ENCODE data around the gene ORC5. TPM values are rescaled to one million over a fixed set of nuclear protein-coding genes. Genes with fewer than 3 reads are reported as not detected.
A peak's percentile ranks its signal among the peaks of the same experiment; 100 is the strongest.

Gene ORC5
- total and polyA plus RNA-seq, 2 experiments from 2014 or later: 10.9 to 89.0 TPM

GRCh38 chr7:104209063-104209462, 1.2 kb upstream of the ORC5 start (continued):
- TF ChIP-seq REST (IDR thresholded peaks at IDR 0.05; ENCODE audit: unreplicated experiment): no peak
- no peak for TF ChIP-seq NANOG (IDR thresholded peaks at IDR 0.05; ENCODE audit: borderline replicate concordance)
- no peak for TF ChIP-seq ETS1 (IDR thresholded peaks at IDR 0.05)
- no peak for TF ChIP-seq JUNB (IDR thresholded peaks at IDR 0.05; ENCODE audit: unreplicated experiment)
- TF ChIP-seq CREB1 (CRISPR knock-in tag; IDR thresholded peaks at IDR 0.05; ENCODE audit: low read depth): no peak
- TF ChIP-seq CTCF (conservative IDR thresholded peaks at IDR 0.05; ENCODE audit: low read depth in 2 of 2): no peak
- no peak for TF ChIP-seq EZH2 (IDR thresholded peaks at IDR 0.05; ENCODE audit: low read depth, unreplicated experiment)
- no peak for TF ChIP-seq POLR2AphosphoS5 (IDR thresholded peaks at IDR 0.05; ENCODE audit: low read depth)

GRCh38 chr7:104208421-104208780, 588 bp upstream of the ORC5 start:
- Mint-ChIP-seq H3K4me3 (peak overlapping the region; percentile 96), H3K9me3 (peaks cover 47% of the 10 kb centered on the region), H3K36me3 (ENCODE audit: low read depth) (peaks cover 22% of the 10 kb centered on the region), H3K27me3 (ENCODE audit: insufficient read depth, low read depth, poor library complexity) (no peaks in the 10 kb centered on the region), H3K4me1 (peaks cover 14% of the 10 kb centered on the region; the same call in 2 of the 3 replicates), H3K27ac (peak overlapping the region; percentile 91)
- Histone ChIP-seq H3F3A (replicated peaks; ENCODE audit: low read depth) (no peaks in the 10 kb centered on the region), H4K20me1 (replicated peaks; ENCODE audit: insufficient read depth) (no peaks in the 10 kb centered on the region), H3K4me1 (ENCODE audit: insufficient read depth) (peaks cover 8% of the 10 kb centered on the region; the same call in 1 of the 2 replicates), H3K4me3 (peak overlapping the region; percentile 80), H3K36me3 (ENCODE audit: insufficient read depth) (peaks cover 4% of the 10 kb centered on the region; the same call in 1 of the 2 replicates), H3K79me2 (replicated peaks; ENCODE audit: insufficient read depth) (peaks cover 37% of the 10 kb centered on the region), H3K9me2 (ENCODE audit: insufficient read depth) (0 out of 2 replicates have a peak, but pooled peaks cover 4% of the 10 kb centered on the region), H3K4me2 (peak overlapping the region; percentile 99), H3K27me3 (ENCODE audit: insufficient read depth) (no peaks in the 10 kb centered on the region), H3K27ac (ENCODE audit: low read depth) (peak overlapping the region; percentile 76; the same call in 1 of the 2 replicates), H2AFZ (peak overlapping the region; percentile 99)
- ATAC-seq (no peak), DNase-seq (ENCODE audit: low spot score) (no peak)
- no peak for TF ChIP-seq ZNF462 (CRISPR knock-in tag; IDR thresholded peaks at IDR 0.05)
- TF ChIP-seq EZH2phosphoT487 (IDR thresholded peaks at IDR 0.05; ENCODE audit: unreplicated experiment): no peak
- TF ChIP-seq CTCF (conservative IDR thresholded peaks at IDR 0.05; ENCODE audit: low read depth in 2 of 2): no peak
- no peak for TF ChIP-seq POLR2AphosphoS5 (IDR thresholded peaks at IDR 0.05; ENCODE audit: low read depth)
